HG03097 (cell line): Measurements from ENCODE around the gene SLC30A10.
"Not testable (repeated sequence)": the region's sequence is repeated elsewhere in the genome, so short reads cannot be mapped to it uniquely, and the experiment has no call there.

Experiments
- ATAC-seq: cut with Tn5 transposase; IDR thresholded peaks from one replicate; pipeline ENCODE4 v1.9.1; 2021; ENCODE audit not compliant: unreplicated experiment, low FRiP score

The SLC30A10 gene

DNA sequence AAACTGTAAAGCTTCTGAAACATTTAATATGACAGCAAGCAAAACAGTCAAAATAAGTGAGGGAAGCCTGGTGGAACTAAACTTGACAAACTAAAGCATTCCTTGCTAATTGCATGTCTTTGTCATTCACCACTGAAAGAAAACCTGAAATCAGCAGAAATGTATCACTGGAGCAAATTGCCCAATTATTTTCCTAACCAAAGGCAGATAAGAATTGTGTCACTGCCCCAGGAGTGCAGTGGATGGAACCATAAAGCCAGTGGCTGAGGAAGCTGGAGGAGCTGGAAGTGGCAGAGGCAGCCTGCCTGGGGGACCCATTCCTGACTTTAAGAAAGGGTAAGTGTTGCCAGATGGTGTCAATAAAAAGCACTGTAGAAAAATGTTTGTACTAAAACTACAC lies 2.7 kb upstream of the SLC30A10 start:
- no peak for ATAC-seq

- no peak for ATAC-seq
Observed at GRCh38 chr1:219928791-219929118, 398 bp upstream of the SLC30A10 start.

- no peak for ATAC-seq
Observed at GRCh38 chr1:219927298-219927955, 930 bp downstream of the SLC30A10 start.

DNA sequence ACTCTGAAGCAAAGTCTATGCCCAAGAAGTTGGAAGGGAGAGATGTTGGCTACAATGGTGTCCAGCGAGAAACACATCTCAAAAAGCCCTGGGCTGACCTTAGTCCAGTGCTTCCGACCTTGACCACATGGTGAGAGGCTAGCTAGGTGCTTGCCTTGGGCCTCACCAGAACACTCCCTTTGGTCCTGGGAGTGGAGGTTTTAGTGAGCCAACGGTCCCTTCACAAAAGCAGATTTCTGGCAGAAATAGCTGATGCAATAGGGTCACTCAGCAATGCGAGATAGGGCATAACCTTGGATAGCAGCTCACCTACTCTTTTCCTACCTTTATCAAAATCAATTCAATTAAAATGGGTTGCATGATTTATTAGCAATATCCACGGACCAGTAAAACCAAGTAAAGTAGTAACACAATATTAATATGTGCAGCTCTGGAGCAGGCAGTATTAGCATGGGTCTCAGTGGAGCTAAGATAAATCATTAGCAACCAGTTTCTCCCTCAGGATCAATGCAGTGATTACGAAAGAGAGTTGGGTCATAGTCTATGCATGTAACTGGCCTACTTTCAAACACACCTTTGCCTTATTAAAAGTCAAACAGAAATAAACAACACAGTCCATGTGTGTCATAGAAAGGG lies 1.9 kb downstream of the SLC30A10 start:
- ATAC-seq: no peak

GRCh38 chr1:219924342-219924741 lies 4.0 kb downstream of the SLC30A10 start:
- no peak for ATAC-seq

- no peak for ATAC-seq
Observed at GRCh38 chr1:219917851-219918466, 10.4 kb downstream of the SLC30A10 start.

GRCh38 chr1:219917281-219917680 lies 11.1 kb downstream of the SLC30A10 start:
- no peak for ATAC-seq

GRCh38 chr1:219916257-219916656 lies 12.1 kb downstream of the SLC30A10 start:
- no peak for ATAC-seq

DNA sequence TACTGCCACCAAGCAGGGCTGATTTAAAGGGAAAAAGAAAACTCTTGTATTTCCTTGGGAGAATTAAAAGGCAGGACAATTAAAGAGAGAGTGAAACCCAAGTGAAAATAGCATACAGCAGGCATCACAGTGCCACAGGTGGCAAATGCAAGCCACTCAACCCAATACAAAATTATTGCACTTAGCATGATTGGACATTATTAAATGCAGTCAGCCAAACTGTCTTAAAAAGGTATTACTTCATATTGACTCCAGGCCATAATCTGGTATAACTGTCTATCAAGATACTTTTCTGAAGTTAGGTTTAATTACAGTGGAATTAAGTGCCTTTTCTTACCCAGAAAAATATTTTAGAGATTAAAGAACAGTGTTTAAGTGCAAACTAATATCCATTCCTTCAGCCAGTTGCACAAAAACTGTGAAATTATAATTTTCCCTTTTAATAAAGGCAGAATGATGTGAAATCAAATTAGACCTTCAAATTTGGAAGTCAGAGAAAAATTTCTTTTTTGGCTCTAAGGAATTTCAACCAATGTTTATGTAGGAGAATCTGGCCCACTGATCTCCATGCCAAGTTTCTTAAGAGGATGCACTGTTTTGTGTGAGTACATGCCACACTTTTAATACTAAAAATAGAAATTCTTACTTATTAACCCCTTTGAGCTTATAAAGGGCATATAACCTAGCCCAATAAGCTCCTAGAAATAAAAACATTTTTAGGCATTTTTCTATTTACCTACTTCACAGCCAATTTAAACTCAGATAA lies 15.2 kb downstream of the SLC30A10 start:
- no peak for ATAC-seq

DNA sequence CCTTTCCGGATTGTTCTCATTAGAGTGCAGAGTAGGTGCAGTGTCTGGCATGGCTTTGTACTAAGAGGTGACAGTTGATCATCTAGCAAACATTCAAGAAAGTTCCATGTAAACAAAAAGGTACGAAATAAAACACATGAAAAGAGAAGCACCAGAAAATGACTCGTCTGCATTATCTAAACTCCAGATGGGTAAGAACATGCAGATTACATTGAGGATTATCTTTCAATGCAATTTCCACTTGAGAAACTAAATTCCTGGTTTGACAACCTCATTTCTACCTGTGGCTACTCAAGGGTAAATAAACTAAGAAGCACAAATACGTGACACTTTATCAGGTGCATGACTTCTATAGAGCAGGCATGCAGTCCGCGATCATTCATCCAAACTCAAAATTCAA lies 17.6 kb downstream of the SLC30A10 start:
- ATAC-seq: no peak

GRCh38 chr1:219909476-219909875 lies 18.9 kb downstream of the SLC30A10 start:
- no peak for ATAC-seq

GRCh38 chr1:219908170-219908569 lies 20.2 kb downstream of the SLC30A10 start:
- no peak for ATAC-seq

- ATAC-seq: no peak
Observed at GRCh38 chr1:219907772-219908070, 20.6 kb downstream of the SLC30A10 start.

DNA sequence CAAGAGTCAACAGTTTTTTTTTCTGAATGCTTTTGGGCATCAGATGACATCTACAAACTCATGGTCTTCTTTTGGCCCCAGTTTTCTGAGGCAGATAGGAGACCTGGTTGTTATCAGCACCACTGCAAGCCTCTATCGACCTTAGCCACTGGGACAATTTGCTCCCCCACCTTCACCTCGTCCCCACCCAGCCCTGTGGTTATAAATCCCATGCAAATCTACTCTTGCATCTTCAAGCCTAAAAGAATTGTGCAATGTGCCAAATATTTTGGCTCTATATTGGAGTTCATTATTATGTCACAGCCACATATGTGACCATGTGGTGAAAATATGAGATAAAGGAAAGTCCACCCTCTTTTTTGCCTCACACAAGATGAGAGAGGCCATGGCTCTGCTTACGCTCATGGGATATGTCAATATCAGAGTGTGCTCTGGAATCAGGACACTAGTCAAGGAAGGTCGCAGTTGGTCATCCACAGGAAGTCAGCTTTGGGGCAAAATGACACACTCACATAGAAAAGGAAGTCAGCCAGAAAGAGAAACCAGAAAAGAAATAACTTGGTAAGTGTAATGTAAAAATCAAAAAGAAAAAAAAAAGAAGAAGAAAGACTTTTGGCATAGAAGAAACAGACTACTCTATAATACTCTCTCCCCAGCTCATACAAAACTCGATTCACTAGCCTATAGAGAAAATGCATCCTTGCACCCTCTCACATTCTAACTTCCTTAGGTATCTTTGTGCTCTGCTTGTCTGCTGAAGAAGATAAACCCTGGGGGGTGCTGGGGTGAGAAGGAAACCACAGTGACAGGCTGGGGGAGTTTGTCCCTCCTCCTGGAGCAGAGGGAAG lies 21.2 kb downstream of the SLC30A10 start:
- no peak for ATAC-seq

- ATAC-seq: not testable (repeated sequence)
Observed at GRCh38 chr1:219906565-219906923, 21.8 kb downstream of the SLC30A10 start.

DNA sequence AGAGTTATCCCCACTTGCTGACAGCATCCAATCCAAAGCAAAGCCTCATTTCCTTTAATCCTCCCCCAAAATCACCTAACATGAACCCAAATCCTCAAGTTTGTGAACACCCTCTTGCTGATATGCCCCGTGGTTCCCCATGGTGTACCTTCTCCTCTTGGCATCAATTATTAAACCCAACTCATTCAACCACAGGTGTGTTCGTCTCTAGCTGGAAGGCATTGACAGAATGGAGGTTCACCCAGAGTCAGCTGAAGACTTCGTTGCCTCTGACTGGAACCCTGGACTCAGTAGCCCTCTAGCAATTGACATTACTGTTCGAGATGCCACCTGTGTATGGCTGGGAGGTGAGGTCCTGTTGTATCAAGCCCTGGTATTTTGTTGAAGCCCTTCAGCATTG lies 22.8 kb downstream of the SLC30A10 start:
- ATAC-seq: no peak

DNA sequence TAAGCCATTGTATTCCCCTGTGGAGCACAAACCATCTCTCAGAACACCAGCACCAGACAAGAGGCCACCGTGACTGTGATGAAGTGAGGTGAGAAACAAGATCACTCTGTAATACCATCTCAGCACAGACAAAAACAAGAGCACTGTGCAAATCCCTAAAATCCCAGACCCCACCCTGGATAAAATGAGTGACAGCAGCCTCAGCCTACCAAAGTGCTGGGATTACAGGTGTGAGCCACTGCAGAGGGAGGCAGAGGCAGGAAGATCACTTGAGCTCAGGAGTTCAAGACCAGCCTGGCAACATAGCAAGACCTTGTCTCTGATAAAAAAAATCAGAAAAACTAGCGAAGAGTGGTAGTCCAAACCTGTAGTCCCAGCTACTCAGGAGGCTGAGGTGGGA lies 23.4 kb downstream of the SLC30A10 start:
- no peak for ATAC-seq

DNA sequence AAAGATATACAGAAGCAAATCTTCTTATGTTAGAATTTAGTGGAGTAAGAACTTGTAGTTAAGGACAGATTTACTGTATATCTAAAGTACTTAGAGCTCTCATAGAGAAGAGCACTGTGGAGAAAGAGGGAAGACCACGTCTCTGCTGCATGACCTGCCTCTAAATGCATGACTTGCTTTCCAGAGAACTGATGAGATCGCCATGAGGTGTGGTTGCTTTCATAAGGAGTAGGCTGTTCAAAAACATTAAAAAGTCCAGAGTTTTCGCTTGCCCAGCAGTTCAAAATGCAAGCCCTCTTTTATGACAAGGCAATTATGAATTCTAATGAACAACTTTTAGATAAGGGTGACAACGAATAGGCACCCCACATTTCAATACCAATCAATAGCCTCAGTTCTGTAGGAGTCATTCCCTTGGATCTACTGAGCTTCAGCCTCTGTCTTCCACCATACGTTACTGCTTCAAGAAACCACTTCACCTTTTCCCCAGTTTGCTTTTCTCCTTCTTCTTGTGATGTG lies 24.9 kb downstream of the SLC30A10 start:
- no peak for ATAC-seq

DNA sequence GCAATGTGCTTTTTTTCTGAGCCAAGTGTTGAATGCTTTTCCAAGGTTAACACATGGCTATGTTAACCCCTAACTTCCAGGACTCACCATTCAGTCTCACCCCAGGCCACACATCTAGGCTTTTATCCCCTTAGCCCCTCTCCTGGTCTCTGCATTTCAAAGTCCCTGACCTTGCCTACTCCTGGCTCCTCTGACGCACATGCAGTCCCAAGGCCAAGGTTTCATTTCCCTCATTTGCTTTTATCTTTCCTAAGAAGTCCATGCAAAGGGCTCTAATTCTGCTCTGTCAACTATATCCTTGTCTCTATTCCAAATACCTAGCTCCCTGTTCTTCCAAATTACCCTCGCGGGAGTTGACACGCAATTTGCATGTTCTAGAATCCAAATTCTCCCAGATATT lies 25.4 kb downstream of the SLC30A10 start:
- ATAC-seq: no peak

DNA sequence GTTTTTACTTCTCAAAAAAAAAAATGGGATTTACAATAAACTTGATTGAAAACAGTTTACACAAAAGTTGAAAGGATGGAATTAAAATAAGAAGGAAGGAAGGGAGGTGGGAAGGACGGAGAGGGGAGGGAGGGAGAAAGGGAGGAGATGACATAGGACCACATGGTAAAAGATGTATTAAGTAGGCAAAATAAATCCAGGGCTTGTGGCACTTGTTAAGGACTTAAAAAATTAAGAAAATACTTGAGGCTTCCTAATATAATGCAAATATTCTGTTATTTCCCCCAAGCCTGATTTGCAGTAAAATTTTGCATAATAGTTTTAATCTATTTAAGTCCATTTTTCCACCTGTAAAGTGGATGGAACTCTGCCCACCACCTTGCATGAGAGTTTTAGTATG lies 27.5 kb downstream of the SLC30A10 start:
- ATAC-seq: no peak

DNA sequence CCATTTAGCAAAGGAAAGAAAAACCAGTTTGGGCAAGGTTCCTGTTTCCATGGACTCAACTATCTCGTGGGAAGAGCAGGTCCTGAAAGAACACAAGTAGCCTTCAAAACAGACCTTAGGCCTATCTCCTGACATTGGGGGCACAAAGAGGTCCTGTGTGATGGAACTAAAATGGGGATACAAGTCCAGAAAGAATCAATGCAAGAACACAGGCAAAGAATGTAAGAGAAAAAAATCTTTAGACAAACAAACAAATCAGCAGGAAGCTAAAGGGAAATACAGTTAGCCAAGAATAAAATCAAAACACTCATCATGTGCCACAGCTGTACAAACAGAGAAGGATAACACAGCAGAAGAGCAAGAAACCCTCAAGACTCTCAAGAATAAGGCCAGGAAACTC lies 28.2 kb downstream of the SLC30A10 start:
- no peak for ATAC-seq
